H1 (cell line): ENCODE measurements around the gene CEP85L. TPM values are rescaled to one million over a fixed set of nuclear protein-coding genes. Genes with fewer than 3 reads are reported as not detected.

ENCODE experiments used
- BRCA1 ChIP-seq: IDR thresholded peaks from 2 replicates; pipeline ENCODE4 v1.6.1; 2012; ENCODE audit warnings: low read depth, low read length, improper control_type of control experiment
- GTF2F1 ChIP-seq: IDR thresholded peaks from 2 replicates; pipeline ENCODE4 v1.6.1; 2012; ENCODE audit warnings: low read depth, low read length, improper control_type of control experiment, borderline replicate concordance
- polyA plus RNA-seq, 7 experiments: library from polyadenylated mRNA; depleted of rRNA in 3 of 7; stranded (reverse) in 5 of 7; unstranded in 2 of 7; fragments of >200 nt in 5 of 7; fragments of 200-250 nt in 2 of 7; gene quantifications; 1 replicate in 5 of 7; 2 replicates in 1 of 7; 4 replicates in 1 of 7; pipeline versions ENCODE4 v1.2.1 to v1.2.3, GENCODE V29; 2011 to 2013; ENCODE audit warnings: missing spikeins in 2 of 7, mixed read lengths in 2 of 7
- total RNA-seq: library from RNA; stranded (reverse); fragmentation: NEBNext Ultra II Directional; extraction: Animal tissue kit (Norgen Biotek cat#: 25700); gene quantifications from 2 replicates; pipeline ENCODE4 v1.2.1, GENCODE V29; 2021

Gene CEP85L
- total and polyA plus RNA-seq, 2 of the 8 experiments (the other 6 are each of a cell fraction or from before 2014, with no cell fraction given), result 3.2 to 27.6 TPM

DNA sequence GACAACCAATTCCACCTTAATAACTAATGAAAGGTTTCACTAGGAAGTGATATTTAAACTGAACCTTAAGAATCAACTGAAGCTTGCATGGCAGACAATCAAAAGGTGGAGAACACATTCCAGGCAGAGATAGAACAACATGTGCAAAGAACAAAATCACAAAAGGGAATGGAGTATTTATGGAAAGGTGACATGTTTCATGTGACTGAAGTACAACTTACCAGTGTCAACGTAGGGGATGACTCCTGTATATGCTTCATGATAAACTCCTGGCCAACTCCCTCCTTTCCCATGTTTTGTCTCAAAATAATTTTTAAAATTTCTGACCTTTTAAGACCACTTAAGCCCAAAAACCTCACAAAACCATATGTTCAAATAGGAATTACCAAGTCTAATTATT is 96.7 kb downstream of the CEP85L start (continued):
- TF ChIP-seq GTF2F1 (no peak), BRCA1 (no peak)
